Stomach (tissue), 9 donors: ENCODE results near the gene NRXN2. TPM values are rescaled to one million over a fixed set of nuclear protein-coding genes. Genes with fewer than 3 reads are reported as not detected.

Source experiments
- DNase-seq, 2 donors: peaks; one replicate each; pipeline versions ENCODE4 v3.0.0 to v3.0.0-alpha.2; 2013 to 2019
- H3K27ac ChIP-seq, 5 donors: fragments of 200-600 bp in 4 of 5; sonication (generic) in 4 of 5; one replicate each; pipeline ENCODE4 v1.5.1; 2013 to 2019; ENCODE audit warnings: mild to moderate bottlenecking in 1 of 5, moderate library complexity in 1 of 5
- H3K27me3 ChIP-seq, 3 donors: fragments of 200-600 bp; sonication (generic); one replicate each; pipeline ENCODE4 v1.5.1; 2017 to 2019; ENCODE audit warnings: mixed run types in 1 of 3
- H3K36me3 ChIP-seq, 4 donors: fragments of 200-600 bp; sonication (generic); 1 replicate in 3 of 4; 2 replicates in 1 of 4; pipeline ENCODE4 v1.5.1; 2016 to 2019
- H3K4me1 ChIP-seq, 4 donors: fragments of 200-600 bp; sonication (generic); one replicate each; pipeline ENCODE4 v1.5.1; 2016 to 2019
- H3K4me3 ChIP-seq, 4 donors: fragments of 200-600 bp; sonication (generic) in 3 of 4; one replicate each; pipeline ENCODE4 v1.5.1; 2016 to 2019; ENCODE audit warnings: mild to moderate bottlenecking in 1 of 4
- H3K9me3 ChIP-seq, 4 donors: fragments of 200-600 bp; sonication (generic); one replicate each; pipeline ENCODE4 v1.5.1; 2016 to 2019
- CTCF ChIP-seq, 7 experiments: fragments of 450-650 bp in 4 of 7; fragments of 200-600 bp in 3 of 7; sonication (generic) in 3 of 7; IDR thresholded peaks; one replicate each; pipeline ENCODE4 v1.5.1; 2016 to 2019; ENCODE audit warnings: antibody characterized with exemption in 7 of 7, control low read depth in 2 of 7, mild to moderate bottlenecking in 1 of 7
- EP300 ChIP-seq: sonication (generic); formaldehyde crosslinking; IDR thresholded peaks from one replicate; pipeline ENCODE4 v1.6.1; 2017; ENCODE audit warnings: antibody characterized with exemption
- POLR2A ChIP-seq, 4 donors: fragments of 450-650 bp; IDR thresholded peaks; one replicate each; pipeline ENCODE4 v1.6.1; 2016; ENCODE audit warnings: antibody characterized with exemption in 4 of 4, control low read depth in 2 of 4, mild to moderate bottlenecking in 1 of 4, moderate library complexity in 1 of 4
- POLR2AphosphoS5 ChIP-seq, 3 donors: sonication (generic); formaldehyde crosslinking; IDR thresholded peaks; one replicate each; pipeline ENCODE4 v1.6.1; 2016; ENCODE audit warnings: antibody characterized with exemption in 3 of 3
- WGBS, 5 donors: extraction: QIAGEN DNeasy Blood & Tissue Kit in 3 of 5; methylation state at CpG; one replicate each; pipeline versions ENCODE4 v1.1.5 to v1.1.7; 2013 to 2018; 5-methylcytosine and 5-hydroxymethylcytosine counted together
- intact Hi-C: fragments of 100-400 bp; cut with DNase I; formaldehyde crosslinking; loops from one replicate; pipeline ENCODE4 v1.15.1; 2023; ENCODE audit warnings: low total_unique reads
- polyA plus RNA-seq, 3 donors: library from polyadenylated mRNA; stranded (reverse); fragments of 200-250 nt; gene quantifications; one replicate each; pipeline ENCODE4 v1.2.3, GENCODE V29; 2013
- total RNA-seq, 5 donors: library from RNA; depleted of rRNA; stranded (reverse); fragments of >200 nt; gene quantifications; one replicate each; pipeline versions ENCODE4 v1.1.0 to v1.2.3, GENCODE V29; 2014 to 2016
- donor health status: healthy with polysubstance abuse.
- donor health status: Bipolar disorder and iron deficiency.
- donor health status: healthy.

NRXN2 gene
- total and polyA plus RNA-seq, 8 donors, result 0.14 to 16.9 (median 1.2) TPM; not detected in 4

GRCh38 chr11:64692764-64693331 is 30.1 kb downstream of the NRXN2 start:
- intact Hi-C loops, result no loop called here
- Histone ChIP-seq H3K4me3 (no peak overlapping the region), H3K36me3 (no peaks in the 10 kb centered on the region), H3K4me1 (peaks cover 0 to 13% (median 4%) of the 10 kb centered on the region in 4 donors), H3K27me3 (peaks cover 0 to 47% (median 18%) of the 10 kb centered on the region in 3 donors), H3K27ac (no peak overlapping the region), H3K9me3 (no peaks in the 10 kb centered on the region)
- 17 to 28% (median 22%) methylated on average over 13 of the region's 13 CpGs for WGBS, 5 donors
- no peak for DNase-seq
- TF ChIP-seq POLR2AphosphoS5 (IDR thresholded peaks at IDR 0.05) (no peak), EP300 (no peak), POLR2A (IDR thresholded peaks at IDR 0.05) (no peak), CTCF (IDR thresholded peaks at IDR 0.05) (no peak)

DNA sequence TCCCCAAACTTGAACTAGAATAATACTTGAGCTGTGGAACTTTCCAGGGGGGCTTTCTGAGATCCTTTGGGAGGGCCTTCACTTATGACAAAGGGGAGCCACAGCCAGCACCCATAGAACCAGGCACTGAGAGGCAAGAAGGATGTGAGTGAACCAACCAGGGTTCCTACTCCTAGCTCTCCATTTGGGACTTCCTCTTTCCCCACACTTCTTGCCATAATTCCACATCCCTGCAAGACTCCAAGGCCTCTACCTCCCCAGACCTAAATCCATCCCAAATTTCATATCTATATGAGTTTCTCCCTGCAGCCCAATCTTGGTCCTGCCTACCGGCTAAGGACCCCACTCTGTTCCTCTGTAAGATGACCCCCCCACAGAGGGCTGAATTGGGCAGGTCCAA is 31.5 kb downstream of the NRXN2 start:
- Histone ChIP-seq H3K27ac (no peak overlapping the region), H3K4me3 (no peak overlapping the region), H3K27me3 (peaks cover 0 to 46% (median 18%) of the 10 kb centered on the region in 3 donors), H3K4me1 (peaks cover 0 to 23% (median 4%) of the 10 kb centered on the region in 4 donors), H3K9me3 (no peaks in the 10 kb centered on the region), H3K36me3 (no peaks in the 10 kb centered on the region)
- intact Hi-C loops, result no loop called here
- no peak for TF ChIP-seq POLR2A (IDR thresholded peaks at IDR 0.05)
- no peak for TF ChIP-seq POLR2AphosphoS5 (IDR thresholded peaks at IDR 0.05)
- TF ChIP-seq CTCF (IDR thresholded peaks at IDR 0.05), result no peak
- no peak for TF ChIP-seq EP300
- 85 to 100% (median 98%) methylated on average over 1 of the region's 1 CpG for WGBS, 5 donors
- DNase-seq, result no peak

DNA sequence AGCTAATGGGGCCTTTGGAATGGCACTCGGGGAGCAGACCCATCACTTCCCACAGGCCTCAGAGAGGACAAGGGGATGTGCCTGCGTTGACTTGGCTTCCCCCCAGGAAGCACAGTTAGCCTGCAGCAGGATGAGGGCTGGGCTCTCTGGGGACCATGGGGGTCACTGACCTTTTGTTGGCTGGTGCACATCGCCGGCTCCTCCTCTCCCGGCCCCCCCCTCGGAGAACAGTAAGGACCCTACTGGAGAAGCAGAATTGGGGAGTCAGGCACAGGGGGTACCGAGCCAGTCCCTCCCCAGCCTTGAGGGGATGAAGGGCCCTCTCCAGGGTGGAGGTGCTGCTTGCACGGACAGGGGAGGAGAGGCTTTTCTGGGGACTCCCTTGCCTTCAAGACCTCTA is 32.8 kb downstream of the NRXN2 start:
- DNase-seq, result peak in 1 of 2 donors; percentile 40
- Histone ChIP-seq H3K9me3 (no peaks in the 10 kb centered on the region), H3K27me3 (peaks cover 0 to 37% (median 18%) of the 10 kb centered on the region in 3 donors), H3K27ac (no peak overlapping the region), H3K4me1 (peaks cover 0 to 23% (median 4%) of the 10 kb centered on the region in 4 donors), H3K4me3 (no peak overlapping the region), H3K36me3 (no peaks in the 10 kb centered on the region)
- intact Hi-C loops, result no loop called here
- 72 to 79% (median 77%) methylated on average over 7 to 8 of the region's 8 CpGs for WGBS, 5 donors
- TF ChIP-seq POLR2AphosphoS5 (IDR thresholded peaks at IDR 0.05) (no peak), EP300 (no peak), CTCF (IDR thresholded peaks at IDR 0.05) (no peak), POLR2A (IDR thresholded peaks at IDR 0.05) (no peak)

DNA sequence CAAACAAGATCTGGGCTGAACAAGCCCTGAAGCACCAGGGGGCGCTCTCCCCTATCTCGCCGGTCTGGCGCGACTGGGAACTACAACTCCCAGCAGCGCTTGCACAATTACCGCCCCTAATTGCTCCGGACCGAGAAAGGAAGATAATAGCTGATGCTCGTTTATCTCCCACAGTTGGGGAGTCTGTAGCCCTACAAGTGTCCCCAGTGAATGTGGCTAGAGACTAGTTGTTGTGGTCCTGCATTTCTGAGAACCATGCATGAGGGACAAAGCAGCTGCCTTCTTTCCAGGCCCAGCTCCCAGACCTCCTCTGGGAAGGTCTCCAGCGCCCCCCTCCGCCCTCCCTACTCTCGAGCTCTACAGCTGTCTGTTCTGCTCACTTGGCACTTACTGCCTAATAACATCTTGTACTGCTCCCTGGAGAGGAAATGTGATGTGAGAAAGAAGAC is 34.4 kb downstream of the NRXN2 start:
- no peaks in the 10 kb centered on the region for H3K9me3 ChIP-seq
- intact Hi-C loops, result no loop called here
- H3K4me3 ChIP-seq, result peak overlapping the region; percentile 35 to 50 (median 37)
- TF ChIP-seq POLR2AphosphoS5 (IDR thresholded peaks at IDR 0.05) (peak in 1 of 3 donors; percentile 13), CTCF (IDR thresholded peaks at IDR 0.05) (peak in 5 of 7 experiments; percentile 79 to 92 (median 81)), POLR2A (IDR thresholded peaks at IDR 0.05) (no peak)
- DNase-seq, result peak; percentile 87 to 96
- peak overlapping the region in 3 of 5 donors; percentile 18 to 43 (median 23) for H3K27ac ChIP-seq
- H3K36me3 ChIP-seq, result no peaks in the 10 kb centered on the region
- H3K27me3 ChIP-seq, result peaks cover 0 to 24% (median 9%) of the 10 kb centered on the region in 3 donors
- WGBS, 5 donors, result 1 to 5% (median 3%) methylated on average over 8 to 13 of the region's 13 CpGs
- peaks cover 0 to 23% (median 4%) of the 10 kb centered on the region in 4 donors for H3K4me1 ChIP-seq
